Left renal pelvis (tissue), 4 donors: ENCODE results near the gene DMD. TPM values are rescaled to one million over a fixed set of nuclear protein-coding genes. Genes with fewer than 3 reads are reported as not detected.
"Not testable (repeated sequence)": the region's sequence is repeated elsewhere in the genome, so short reads cannot be mapped to it uniquely, and the experiment has no call there.

ENCODE experiments used
- DNase-seq, 4 donors: peaks; one replicate each; pipeline ENCODE4 v3.0.0-alpha.2; 2013; ENCODE audit warnings: low read depth in 4 of 4, low spot score in 3 of 4
- polyA plus RNA-seq, 4 donors: library from polyadenylated mRNA; unstranded; fragments of 120-200 nt; gene quantifications; one replicate each; pipeline ENCODE4 v1.2.1, GENCODE V29; 2013; ENCODE audit not compliant: insufficient read length in 4 of 4

Gene DMD
- polyA plus RNA-seq, 4 donors: 17.2 to 31.2 (median 20.1) TPM

- no peak for DNase-seq
These were observed 532.9 kb downstream of the DMD start for GRCh38 chrX:32678487-32678886.

DNA sequence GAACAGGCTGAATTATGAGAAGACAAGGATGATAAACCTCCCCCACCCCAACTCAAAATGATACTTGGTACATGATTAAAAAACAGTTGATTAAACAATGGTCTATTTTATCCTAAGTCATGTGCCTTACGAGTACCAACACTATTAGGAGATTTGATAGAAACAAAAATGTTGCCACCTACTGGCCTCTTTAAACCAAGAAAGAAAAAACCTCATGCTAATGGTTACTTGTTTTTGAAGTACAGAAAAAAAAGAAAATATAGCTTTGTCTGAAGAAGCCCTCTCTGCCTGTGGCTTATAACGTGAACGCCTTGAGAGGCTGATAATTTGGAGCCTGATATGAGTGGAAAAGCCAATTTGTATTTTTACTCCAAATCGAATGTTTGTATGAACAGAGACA is 538.2 kb downstream of the DMD start:
- no peak for DNase-seq

GRCh38 chrX:32662516-32662915 is 548.8 kb downstream of the DMD start:
- no peak for DNase-seq

GRCh38 chrX:32644476-32645245 is 566.7 kb downstream of the DMD start:
- no peak for DNase-seq

GRCh38 chrX:32642283-32642682 is 569.1 kb downstream of the DMD start:
- DNase-seq: no peak

DNA sequence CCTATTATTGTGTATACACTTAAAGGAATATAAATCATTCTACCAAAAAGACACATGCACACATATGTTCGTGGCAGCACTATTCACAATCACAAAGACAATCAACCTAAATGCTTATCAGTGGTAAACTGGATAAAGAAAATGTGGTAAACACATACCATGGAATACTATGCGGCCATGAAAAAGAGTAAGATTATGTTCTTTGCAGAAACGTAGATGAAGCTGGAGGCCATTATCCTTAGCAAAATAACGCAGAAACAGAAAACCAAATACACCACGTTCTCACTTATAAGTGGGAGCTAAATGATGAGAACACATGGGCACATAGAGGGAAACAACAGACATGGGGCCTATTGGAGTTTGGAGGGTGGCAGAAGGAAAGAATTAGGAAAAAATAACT is 593.2 kb downstream of the DMD start:
- DNase-seq: no peak

- no peak for DNase-seq
These were observed 596.6 kb downstream of the DMD start for GRCh38 chrX:32614707-32615106.

DNA sequence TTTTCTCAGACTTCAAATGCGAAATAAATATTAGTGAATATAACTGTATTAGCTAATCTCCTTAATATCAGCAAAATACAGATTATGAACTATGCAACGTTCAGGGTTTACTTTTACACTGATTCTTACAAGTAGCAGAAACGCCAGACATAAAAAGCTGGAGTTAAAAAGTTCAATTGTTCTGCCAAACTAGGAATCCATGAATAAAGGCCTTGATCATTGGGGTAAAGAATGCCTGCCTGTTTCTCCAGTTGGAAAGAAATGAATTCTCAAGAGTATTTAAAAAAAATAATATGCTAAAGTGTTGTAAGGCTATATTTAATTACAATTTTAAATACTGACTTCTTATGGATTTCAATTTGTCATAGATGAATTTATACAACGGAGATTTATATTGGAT is 612.2 kb downstream of the DMD start:
- DNase-seq: no peak

DNA sequence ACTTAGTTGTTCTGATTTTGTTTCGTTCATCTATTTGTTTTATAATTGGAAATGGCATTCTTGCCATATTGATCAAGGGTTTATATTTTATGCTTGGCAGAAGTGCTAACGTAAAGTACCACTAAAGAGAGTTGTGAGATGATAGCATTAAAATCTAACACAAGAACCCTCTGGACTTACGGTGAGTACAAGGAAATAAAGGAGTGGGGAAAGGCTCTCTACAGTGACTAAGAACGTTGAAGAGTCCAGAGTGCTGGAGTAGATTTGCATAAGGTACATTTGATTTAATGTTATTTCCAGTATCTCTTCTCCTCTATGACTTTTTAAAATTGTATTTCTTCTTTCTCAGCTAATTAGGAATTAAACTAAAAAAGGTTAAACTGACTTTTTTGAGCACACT is 612.6 kb downstream of the DMD start:
- DNase-seq: no peak

GRCh38 chrX:32597777-32598176 is 613.6 kb downstream of the DMD start:
- DNase-seq: no peak

- no peak for DNase-seq
These were observed 618.6 kb downstream of the DMD start for GRCh38 chrX:32592786-32593185.

DNA sequence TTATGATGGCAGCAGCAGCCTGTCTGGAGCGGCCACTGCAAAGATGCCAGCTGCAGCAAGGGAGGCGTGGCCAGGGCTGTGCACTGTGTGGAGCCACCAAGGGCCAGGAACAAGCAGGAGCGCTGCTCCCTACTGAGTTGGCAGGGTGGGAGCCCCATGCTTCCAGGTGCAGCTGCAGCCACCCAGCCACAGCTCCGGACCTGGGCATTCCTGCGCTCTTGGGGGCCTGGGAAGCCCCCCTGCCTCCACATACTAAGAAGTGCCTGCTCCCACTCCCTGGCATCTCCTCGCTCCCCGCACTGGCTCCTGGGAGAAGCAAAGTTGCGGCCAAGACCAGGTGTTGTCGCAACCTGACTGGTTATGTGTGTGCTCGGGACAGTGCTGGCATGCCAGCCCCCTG is 619.8 kb downstream of the DMD start:
- no peak for DNase-seq

DNA sequence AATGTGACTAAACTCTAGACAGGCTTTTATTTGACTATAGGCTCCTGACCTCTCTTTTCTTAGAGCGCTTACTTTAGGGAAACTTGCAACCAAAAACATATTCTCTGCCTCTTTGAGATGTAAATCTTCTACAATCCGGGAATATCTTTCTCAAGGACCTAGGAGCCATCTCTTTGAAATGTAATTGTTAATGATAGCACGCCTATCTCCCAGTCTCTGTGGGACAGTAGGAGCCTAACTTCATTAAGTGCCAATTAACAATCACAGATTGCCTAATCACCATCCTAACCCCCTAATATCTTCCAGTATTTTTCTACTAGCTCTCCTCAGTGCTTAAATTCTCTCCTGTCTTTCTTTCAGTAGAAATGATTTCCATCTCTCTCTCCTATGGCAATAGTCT is 628.6 kb downstream of the DMD start:
- no peak for DNase-seq

DNA sequence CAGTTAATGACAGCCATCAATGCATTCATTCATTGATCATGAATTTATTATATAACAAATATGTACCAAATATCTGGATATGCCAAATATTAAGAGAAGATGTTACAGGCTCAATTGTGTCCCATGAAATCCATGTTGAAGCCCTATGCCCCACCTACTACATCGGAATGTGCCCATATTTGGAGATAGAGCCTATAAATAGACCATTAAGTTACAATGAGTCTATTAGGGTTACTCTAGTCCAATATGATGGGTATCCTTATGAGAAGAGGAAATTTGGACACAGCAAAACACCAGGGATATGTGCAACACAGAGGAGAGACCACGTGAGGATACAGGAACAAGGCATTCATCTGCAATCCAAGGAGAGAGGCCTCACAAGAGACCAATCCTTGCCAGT is 634.5 kb downstream of the DMD start:
- no peak for DNase-seq

DNA sequence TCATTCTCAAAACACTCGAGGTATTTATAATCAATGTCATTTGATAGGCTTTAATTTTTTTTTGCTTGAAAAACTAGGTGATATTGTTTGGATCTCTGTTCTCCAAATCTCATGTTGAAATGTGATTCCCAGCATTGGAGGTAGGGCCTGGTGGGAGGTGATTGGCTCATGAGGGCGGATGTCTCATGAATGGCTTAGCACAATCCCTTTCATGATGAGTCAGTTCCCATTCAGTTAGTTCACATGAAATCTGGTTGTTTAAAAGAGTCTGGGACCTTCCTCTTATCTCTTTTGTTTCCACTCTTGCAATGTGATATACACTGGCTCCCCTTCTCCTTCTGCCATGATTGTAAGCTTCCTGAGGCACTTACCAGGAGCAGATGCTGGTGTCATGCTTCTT is 638.7 kb downstream of the DMD start:
- no peak for DNase-seq

GRCh38 chrX:32571579-32571978 is 639.8 kb downstream of the DMD start:
- no peak for DNase-seq

DNA sequence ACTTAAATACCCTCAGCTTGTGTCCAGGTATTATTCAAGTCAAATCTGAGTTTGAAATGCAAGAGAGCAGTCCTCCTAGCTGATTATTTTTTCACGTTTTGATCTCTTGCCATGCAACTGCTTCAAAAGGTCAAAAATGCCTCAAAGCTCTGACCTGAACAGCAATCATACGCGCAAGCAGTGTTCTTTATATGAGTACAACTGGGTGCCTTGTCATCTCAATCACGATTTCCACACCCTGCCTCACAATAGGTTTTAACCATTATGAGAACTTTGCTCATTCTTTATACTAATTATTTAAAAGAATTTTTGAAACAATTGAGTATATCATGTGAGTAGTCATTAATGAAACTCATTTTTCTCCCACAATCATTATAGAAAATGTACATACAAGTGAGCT is 649.1 kb downstream of the DMD start:
- no peak for DNase-seq

DNA sequence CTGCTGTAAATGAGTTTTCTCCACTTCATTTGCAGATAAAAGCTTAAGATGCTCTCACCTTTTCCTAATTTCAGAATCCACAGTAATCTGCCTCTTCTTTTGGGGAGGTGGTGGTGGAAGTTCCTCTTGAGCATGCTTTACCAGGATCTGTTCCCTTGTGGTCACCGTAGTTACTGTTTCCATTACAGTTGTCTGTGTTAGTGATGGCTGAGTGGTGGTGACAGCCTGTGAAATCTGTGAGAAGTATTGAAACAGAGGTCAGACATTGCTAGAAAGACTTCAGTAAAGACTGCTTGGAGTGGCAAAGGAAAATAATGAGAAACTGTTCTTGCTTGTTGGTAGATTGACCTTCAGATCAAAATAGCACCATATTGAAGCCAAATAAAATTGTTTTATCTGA is 666.2 kb downstream of the DMD start:
- DNase-seq: no peak

DNA sequence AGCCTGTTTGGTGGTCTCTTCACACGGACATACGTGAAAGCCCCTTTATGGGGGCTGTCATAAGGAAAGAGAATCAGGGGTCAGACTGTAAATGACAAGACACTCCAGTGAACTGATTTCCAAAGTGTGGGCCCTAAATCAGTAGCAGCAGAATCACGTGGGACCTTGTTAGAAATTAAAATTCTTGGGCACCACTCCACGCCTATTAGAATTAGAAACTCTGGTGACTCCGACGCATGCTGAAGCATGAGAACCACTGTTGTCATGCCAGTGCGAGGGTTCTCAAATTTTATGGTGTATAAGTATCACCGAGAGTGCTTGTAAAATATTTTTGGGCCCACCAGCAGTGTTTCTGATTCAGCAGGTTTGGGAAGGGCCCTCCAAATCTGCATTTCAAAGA is 672.8 kb downstream of the DMD start:
- DNase-seq: no peak

DNA sequence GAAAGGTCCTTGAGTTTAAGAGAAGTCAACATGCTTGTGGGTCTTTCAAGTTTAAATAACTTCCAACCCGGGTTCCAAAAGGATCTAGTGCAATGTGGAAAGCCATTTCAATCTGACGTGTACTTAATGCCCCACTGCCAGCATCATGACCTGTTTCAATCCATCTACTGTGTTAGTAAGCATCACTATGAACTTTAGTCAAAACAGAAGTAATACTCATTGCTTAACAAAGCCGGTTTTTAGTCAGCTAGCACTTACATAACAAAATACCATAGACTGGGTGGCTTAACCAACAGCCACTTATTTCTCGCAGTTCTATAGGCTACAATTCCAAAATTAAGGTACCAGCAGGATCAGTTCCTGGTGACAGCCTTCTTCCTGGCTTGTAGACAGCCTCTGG is 677.5 kb downstream of the DMD start:
- DNase-seq: no peak

DNA sequence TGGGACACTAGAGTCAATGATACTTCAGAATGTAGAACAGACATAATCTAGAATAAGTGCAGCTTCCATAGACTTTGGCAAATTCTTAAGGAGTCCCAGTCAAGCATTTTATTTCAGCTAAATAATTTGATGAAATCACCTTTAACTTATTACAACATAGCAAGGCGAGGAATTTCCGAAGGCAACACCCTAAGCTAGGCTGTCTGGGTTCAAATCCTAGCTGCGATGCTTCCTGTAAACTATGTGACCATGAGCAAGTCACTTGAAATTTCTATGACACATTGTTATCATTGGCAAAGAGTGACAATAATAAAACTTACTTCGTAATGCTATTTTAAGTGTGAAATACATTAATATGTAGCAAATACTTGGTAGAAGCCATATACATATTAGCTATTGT is 679.1 kb downstream of the DMD start:
- no peak for DNase-seq

DNA sequence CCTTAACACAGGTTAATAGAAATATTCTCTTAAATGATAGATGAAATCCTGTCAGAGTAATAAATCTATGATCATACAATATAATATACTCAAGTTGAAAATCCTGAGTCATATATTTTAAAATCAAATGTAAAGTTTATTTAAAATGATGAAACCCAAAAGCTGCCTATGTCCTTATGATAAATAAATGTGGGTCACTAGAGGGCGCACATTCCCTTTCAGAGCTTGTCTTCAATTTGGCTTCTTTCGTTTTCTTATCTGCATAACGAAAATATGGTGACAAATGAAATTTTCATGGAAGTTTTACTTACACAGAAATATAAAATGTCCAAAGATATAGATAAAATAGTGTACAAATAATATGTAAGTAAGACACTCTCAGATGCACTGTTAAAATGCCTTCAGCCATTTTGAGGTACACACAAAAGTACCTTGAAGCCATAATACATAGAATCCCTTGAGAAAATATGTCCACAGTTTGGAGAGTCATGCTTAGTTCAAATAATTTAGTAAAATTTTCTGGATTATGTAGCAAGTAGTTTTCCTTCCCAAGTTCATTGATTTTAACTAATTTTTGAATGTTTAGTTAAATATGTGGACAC is 680.4 kb downstream of the DMD start:
- DNase-seq: peak in 3 of 4 donors; percentile 6 to 14 (median 10)

- DNase-seq: not testable (repeated sequence)
These were observed 682.9 kb downstream of the DMD start for GRCh38 chrX:32528451-32528850.
